TTC549 (cell line): ENCODE data around the gene TTC39A.
"Not testable (repeated sequence)": the region's sequence is repeated elsewhere in the genome, so short reads cannot be mapped to it uniquely, and the experiment has no call there.

ENCODE experiments used
- FAIRE-seq: peaks from 2 replicates; lab custom pipeline; 2012; peaks lifted over from hg19 to GRCh38; lab: Jason Lieb, UNC

The TTC39A gene

DNA sequence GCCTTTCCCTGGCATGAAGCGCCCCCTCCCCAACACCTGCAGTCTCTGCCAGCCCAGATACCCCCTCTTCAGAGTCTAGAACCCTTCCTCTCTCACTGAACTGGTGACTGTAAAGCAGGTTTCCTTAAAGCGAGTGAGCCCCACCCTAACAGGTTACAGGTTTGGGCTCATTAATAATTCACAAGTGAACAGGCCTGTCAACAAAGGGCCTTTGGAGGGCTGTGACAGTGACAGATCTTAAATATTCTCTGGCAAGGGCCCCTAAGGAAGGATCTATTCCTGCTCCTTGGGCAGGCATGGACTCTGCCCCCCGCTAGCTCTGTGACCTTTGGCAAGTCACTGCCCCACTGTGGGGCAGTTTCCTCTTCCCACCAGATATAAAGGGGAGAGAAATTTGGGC is 5.6 kb upstream of the TTC39A start:
- no peak for FAIRE-seq

DNA sequence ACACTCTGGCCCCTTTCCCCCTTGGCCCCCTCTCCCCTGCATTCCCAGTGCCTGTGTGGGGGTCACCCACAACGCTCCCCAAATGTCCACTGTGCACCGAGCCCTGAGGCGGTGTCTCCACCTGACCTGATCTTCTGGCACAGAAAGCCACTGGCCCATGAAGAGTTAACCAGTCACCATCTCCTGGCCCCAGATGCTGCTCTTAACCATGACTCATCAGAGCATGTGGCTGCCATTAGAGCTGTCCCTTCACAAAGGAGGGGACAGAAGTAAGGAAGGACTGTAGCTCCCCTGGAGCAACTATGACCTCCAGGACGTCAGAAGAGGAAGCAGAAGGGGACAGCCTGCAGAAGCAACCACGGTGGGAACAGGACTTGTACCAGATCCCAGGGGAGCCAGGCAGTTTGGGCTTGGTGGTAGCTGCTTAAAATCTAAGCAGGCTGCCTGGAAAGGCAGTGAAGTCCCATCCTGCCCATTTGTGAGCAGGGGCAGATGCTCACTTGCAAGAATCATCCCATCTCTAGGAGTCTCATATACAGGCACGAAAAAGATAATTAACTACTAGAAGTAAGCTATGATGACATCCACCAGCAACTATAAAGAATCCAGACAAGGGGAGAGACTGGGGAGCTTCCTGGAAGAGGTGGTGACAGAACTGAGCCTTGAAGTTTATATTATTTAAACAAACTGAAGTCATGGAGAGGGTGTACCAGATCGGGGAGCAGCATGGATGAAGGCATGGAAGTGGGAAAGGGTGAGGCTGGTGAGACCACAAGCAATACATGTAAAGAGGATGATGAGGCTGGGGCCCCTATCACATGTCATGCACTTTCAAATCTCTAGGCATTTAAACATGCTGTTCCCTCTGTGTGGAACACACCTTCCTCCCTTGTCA is 1.1 kb upstream of the TTC39A start:
- FAIRE-seq = no peak

DNA sequence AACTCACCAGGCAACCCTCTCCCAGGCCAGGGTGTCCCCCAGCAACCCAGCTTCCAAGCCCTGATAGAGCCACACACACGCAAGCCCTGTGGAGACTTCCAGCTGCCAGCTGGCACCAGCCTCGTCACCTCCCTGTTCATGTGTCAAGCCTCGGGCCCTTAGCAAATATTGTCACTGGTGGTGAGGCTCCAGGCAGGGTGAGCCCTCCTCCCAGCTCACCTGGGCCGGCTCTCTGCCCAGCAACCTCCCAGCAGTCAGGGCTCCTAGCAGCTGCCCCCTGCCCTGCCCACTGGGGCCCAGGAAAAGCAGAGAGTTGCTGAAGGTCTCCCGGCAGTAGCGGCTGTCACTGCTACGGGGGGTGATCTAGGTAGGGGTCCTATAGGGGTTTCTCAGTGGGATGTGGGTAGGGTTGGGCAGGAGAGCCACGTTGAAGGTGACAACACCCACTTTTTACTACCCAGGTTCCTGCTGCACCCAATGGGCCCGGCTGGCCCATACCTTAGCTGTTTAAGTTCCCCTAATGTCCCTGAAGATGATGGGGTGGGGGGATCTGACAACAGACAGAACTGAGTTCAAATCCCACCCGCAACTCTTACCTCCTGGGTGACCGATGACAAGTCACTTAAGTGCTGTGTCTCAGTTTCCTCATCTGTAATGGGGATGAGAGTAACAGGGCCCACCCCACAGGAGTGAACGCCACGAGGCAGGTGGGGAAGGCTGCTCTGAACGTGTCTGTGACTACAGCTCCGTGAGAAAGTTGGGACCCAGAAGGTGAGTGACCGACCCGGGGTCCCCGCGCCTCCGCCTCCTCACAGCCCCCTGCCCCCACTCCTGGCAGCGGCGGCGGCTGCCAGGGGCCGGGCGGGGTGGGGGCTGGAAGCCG is 678 bp downstream of the TTC39A start:
- FAIRE-seq = no peak

DNA sequence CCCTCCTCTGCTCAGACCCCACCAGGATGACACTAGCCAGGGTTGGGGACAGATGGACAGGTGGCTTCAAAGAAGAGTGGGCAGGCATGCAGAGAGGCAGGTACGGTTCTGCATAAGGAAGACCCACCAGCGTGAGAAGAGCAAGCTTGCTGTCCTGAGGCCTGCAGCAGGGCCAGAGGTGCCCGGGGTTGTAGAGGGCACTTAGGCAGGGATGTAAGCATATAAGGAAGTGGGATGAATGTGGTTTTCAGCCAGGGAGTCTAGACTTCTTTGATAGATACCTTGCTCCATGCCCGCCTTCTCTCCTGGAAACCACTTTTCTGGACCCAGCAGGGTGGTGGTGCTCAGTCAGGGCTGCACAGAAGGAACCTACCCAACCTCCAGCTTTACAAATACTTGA is 1.4 kb downstream of the TTC39A start:
- no peak for FAIRE-seq

DNA sequence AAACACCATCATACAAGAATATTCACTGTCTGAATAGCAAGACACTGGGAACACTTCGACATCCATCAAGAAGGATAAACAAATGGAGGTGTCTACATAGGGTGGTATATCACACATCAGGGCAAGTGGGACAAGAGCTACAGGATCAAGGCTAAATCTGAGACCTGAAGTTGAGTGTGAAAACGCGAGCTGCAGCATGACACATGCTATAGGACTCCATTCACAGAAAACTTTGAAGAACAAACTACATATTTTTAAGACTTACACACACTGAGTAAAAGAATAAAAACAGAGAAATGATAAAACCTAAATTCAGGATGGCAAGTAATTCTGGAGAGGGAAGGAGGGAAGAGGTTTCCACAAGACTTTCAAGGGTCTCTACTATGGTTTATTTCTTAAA is 2.1 kb downstream of the TTC39A start:
- no peak for FAIRE-seq

DNA sequence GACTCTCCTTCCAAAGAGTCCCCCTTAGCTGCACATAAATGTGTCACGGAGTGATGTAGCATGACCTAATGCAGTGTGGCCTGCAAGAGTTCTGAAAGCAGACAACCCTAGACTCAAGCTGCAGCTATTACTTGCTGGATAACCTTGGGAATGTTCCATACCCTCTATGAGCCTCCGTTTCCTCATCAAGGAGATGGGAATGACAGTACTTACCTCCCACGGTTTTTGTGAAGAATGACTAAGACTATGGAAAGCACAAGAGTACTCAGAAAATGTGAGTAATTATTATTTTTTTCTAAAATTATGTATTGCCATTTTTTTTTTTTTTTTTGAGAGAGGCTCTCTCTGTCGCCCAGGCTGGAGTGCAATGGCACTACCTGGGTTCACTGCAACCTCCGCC is 3.0 kb downstream of the TTC39A start:
- no peak for FAIRE-seq

DNA sequence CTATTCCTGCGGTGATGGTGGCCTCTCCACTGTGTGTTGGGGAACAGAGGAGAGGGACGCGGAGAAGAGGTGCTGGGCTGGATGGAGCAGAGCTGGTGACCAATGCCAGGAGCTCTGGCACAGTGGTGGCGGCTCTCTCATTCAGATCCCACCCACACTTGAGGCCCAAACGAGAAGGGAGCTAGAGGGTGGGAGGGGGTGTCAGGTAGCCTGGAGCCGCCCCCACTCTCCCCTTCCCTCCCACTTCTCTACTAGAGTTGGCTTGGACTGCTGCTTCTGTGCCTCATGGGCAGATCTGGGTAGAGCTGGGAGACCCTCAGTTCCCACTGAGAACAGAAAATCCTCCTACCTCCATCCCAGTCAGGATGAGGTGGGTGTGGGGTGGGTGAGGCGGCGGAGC is 3.5 kb downstream of the TTC39A start:
- FAIRE-seq = no peak

DNA sequence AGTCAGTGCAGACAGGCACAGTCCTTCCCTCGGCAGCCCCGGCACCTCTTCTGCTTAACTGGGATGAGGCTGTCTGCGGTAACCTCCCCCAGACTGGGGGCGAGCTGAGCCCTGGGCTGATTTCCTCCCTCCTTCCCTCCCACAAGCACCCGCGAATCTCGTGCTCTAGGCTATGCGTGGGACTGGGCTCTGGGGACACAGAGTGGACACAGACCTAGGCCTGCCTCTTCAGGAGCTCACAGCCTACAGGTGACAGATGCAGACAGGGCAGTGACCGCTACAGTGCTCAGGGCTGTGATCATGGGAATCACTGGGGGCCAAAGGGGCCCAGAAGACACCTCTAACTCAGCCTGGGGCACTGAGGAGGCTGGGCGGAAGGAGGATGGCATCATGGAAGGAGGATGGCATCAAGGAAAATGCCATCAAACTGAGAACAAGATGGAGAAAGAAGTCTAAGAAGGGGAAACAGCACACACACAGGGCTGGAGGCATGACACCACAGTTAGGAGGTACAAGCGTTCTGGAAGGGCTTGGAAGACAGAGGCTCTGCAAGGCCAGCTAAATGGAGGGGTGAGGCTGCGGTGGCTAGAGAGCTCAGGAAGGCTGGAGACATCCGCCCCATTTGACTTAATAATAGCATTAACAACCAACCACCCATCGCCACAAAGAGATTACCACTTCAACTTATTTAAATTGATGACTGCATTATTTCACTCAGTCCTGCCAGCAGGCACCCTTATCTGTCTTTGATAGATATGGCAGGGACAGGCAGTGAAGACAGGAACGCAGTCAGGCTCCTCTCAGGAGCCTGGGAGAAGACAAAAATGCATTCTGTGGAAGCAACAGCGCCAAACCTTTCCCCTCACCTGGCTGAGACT is 4.2 kb downstream of the TTC39A start:
- FAIRE-seq = no peak

DNA sequence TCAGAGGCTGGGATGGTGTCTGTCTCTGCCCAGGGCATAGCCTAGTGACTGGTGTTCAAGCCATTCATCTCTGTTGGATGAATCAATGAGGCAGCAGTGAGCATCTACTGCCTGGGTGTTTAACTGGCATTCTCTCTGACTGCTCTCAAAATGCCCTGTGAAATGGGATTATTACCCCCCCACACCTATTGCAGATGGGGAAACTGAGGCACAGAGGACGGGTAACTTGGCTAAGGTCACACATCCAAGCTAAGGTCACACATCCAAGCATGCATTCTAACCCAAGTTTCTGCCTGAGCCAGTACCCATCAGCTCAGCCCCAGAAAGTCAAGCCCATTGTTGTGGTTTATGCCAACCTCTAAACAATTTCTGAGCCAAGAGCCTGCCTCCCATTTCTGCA is 5.0 kb downstream of the TTC39A start:
- no peak for FAIRE-seq

DNA sequence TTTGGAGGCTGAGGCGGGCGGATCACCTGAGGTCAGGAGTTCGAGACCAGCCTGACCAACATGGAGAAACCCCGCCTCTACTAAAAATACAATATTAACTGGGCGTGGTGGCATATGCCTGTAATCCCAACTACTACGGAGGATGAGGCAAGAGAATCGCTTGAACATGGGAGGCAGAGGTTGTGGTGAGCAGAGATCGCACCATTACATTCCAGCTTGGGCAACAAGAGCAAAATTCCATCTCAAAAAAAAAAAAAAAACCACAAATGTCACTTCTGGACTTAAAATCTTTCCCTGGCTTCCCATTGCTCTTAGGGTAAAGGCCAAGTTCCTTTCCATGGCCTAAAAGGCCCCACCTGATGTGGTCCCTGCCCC is 5.4 kb downstream of the TTC39A start:
- not testable (repeated sequence) for FAIRE-seq

DNA sequence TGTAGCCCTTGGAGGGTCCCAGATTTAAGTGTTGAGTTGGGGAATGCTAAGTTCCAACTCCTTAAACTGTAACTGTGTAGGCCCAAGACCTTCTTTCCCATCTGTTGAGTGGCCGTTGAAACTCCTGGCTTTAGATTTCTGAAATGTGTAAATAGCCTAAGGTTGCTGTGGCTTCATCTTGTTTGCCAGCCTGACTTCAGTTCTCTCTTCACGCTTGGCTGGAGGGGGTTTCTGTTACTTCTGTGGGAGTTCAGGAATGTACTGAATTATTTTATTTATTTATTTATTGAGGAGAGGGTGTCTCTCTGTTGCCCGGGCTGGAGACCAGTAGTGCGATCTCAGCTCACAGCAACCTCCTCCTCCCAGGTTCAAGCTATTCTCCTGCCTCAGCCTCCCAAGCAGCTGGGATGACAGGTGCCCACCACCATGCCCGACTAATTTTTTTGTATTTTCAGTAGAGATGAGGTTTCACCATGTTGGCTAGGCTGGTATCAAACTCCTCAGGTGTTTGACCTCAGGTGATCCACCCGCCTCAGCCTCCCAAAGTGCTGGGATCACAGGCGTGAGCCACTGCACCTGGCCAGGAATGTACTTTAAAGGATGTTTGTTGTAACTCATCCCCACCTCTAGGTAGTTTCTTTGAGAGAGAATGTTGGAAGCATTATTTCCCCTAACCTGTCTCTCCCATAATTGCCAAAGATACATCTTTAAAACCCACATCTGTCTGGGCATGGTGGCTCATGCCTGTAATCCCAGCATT is 5.9 kb downstream of the TTC39A start:
- no peak for FAIRE-seq

DNA sequence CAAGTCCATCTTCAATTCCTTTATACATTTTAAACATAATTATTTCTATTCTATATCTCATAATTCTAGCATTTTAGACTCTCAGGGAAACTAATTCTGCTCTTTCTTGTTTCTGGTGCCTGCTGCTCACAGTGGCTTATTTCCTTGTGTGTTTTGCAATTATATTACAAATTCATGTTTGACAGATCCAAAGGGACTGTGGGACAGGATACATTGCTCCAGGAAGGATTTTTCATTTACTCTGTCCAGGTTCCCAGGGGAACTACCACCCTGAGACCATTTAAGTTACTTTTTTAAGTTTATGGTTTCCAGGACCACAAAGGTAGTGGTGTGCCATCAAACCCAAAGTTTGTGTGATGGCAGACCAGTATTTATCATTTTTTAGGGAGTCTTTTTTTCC is 6.6 kb downstream of the TTC39A start:
- FAIRE-seq = no peak

DNA sequence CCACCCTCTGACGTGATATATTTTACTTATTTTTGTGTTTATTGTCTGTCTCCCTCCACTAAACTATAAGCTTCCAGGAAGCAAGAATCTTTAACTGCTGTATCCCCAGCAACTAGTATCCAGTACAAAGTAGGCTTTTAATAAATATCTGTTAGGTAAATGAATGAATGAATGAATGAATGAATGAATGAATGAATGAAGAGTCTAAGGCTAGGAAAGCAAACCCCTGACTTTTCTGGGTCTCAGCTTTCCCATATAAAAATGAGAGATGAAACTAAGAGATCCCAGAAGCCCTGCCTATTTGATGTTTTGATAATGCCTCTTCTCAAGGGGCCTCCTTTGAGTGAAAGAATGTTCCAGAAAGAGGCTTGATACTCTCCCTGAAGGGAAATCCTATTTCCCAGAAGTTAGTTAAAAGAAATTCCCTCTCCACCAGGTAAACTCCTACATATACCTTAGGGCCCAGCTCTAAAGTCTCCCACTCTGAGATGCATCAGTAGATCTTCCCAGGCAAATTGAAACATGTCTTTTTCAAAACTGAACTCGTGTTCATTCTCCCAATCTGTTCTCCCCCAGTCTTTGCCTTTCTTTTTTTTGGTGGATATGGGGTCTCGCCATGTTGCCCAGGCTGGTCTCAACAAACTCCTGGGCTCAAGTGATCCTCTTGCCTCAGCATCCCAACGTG is 7.8 kb downstream of the TTC39A start:
- FAIRE-seq = no peak

DNA sequence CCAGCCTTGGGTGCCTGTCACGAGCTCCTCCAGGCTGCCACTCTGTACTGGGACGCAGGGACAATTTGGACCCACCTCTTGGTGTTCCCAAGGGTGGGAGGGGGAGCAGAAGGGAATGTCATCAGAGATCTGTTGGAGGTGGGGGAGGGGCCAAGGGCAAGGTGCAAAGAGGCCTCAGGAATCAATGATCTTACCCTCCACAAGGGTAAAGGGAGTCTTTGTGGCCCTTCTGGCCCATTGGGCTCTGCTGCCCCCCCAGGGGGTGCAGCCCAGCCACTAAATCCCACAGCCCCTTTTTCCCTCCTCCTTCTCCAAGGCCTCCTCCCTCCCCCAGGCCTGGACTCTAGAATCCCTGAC is 8.5 kb downstream of the TTC39A start:
- FAIRE-seq = no peak

DNA sequence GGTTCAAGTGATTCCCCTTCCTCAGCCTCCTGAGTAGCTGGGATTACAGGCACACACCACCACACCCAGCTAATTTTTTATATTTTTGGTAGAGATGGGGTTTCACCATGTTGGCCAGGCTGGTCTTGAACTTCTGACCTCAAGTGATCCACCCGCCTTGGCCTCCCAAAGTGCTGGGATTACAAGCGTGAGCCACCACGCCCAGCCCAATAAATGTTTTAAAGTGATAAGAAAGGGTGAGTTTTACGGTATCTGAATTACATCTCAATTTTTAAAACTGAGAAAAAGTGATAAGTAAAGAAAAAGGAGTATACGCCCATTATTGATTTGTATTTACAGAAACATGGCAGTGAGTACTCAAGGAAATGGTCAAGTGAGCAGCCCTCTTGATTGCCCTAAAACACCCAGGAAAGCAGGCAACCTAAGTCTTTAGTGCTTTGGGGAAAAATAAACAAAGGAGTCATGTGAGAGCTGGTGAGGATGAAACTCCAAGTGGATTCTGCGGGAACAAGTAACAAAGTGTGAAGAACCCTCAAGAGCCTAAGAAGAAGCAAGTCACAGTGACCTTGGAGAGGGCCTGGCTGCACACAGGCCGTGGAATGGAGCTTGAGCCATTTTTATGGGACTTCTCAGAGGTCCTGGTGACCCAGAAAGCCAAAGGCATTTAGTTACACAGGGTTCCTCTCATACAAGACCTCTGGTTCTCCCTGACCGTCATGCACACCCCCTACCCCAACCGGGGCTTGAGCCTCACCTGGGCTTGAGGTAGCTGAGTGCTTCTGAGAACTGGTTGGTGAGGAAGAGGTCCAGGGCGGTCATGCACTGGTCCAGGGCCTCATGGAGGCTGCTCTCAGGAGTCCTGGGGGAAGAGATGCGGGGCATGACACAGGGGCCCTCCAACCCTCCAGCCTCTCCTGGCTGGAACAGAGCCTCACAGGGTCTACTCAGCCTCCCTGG is 9.1 kb downstream of the TTC39A start:
- FAIRE-seq = no peak

DNA sequence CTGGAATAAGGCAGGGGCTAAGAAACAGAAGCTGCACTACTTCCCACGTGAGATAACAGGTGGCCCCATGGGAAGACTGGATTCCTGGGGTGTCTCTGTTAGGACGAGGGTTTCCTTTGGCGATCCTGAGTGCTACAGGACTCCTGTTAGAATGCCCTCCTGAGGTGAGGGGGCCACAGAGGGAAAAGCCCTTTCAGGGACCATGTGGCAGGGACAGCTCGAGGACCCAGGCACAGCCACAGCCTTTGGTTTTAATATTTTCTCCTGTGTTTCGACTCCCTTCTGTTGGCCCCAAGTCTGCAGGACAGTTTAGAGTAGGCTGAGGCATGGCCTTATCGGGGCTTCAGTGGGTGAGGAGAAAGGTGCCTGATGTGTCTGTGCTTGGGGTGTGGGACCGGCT is 12.6 kb downstream of the TTC39A start:
- no peak for FAIRE-seq

DNA sequence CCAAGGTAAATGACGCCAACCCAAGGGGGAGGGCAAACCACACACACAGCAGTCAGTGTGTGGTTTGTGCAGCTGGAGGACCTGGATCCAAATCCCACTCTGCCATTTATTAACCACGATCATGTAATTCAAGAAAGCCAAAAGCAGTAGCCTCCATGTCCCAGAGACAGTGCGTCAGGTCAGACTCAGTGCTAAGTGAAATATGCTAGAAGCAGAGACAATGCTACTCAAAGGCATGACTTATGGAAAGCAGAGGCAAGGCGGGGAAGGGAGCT is 13.6 kb downstream of the TTC39A start:
- no peak for FAIRE-seq

DNA sequence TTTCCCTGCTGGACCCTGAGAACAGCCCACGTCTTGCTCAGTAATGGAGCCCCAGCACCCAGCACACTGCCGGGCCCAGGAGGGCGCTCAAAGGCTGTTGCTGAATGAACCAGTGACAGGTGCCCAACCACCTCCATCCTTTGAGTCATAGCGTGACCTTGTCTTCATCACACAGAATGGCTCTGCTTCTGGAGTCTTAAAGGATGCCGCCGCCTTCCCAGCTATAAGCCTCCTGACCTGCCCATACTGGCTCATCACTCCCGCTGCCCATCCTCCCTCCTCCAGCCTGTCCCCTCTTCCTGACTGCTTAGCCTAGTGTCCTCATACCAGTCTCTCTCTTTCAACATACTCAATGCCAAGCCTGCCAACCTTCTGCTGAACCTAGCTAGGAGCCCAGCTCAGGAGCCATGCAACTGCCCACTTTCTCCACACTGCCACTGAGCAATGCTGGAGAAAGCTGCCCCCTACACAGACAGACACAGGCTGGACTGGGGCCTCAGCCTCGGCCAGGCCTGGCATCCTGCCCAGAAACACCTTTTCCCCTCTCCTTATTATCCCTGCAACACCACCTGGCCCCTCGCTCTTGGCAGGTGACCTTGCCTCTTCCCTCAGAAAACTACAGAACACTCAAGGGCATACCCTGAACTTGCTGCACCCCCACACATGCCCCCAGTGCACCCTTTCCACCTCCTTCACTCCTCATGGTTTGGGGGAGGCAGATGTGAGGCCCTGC is 14.1 kb downstream of the TTC39A start:
- FAIRE-seq = no peak

DNA sequence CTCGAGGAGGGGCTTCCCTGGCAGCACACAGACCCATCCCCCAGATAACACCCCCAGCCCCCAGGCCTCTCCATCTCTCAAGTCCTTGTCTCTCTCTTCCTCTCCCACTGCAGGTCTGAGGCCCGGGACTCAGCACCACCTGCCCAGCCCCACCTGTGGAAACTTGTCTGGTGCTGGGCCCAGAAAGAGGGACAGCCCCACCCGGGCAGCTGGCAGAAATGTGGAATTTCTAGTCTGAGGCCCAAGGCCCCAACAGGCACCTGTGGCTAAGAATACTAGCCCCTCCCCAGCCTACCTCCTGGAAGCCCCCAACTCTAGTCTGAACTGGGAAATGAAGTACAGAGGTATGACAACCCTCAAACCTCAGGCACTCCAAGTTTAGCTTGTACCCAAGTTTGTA is 15.4 kb downstream of the TTC39A start:
- FAIRE-seq = no peak
